Calu3 (cell line): ENCODE results near the gene ADCY7. TPM values are rescaled to one million over a fixed set of nuclear protein-coding genes. Genes with fewer than 3 reads are reported as not detected.

Experiments used
- BruUV-seq: library from RNA; stranded (reverse); fragments of 400-500 nt; replicated peaks from 2 replicates; lab custom pipeline; 2021; lab: Mats Ljungman, UMichigan
- CTCF ChIA-PET: fragments of 300-600 bp; sonication (Branson Sonifier 250); formaldehyde crosslinking; loops from one replicate; lab custom pipeline; 2022; ENCODE audit warnings: antibody characterized with exemption; lab: Charles Lee
- DNase-seq: peaks from one replicate; pipeline ENCODE4 v3.0.0; 2022
- H3K27ac Mint-ChIP-seq: one replicate; pipeline ENCODE4 v1.8.0; 2022; ENCODE audit warnings: mixed read lengths; ENCODE audit not compliant: unreplicated experiment
- H3K27me3 Mint-ChIP-seq: one replicate; pipeline ENCODE4 v1.8.0; 2022; ENCODE audit warnings: mixed read lengths; ENCODE audit not compliant: unreplicated experiment
- H3K36me3 Mint-ChIP-seq: one replicate; pipeline ENCODE4 v1.8.0; 2022; ENCODE audit warnings: mild to moderate bottlenecking, moderate library complexity, mixed read lengths; ENCODE audit not compliant: insufficient read depth, unreplicated experiment
- H3K4me1 Mint-ChIP-seq: one replicate; pipeline ENCODE4 v1.8.0; 2022; ENCODE audit warnings: mild to moderate bottlenecking, low read depth, mixed read lengths; ENCODE audit not compliant: unreplicated experiment
- H3K4me3 Mint-ChIP-seq: one replicate; pipeline ENCODE4 v1.8.0; 2022; ENCODE audit warnings: mild to moderate bottlenecking, low read depth, moderate library complexity, mixed read lengths; ENCODE audit not compliant: unreplicated experiment
- H3K9me3 Mint-ChIP-seq: one replicate; pipeline ENCODE4 v1.8.0; 2022; ENCODE audit warnings: low read depth, mixed read lengths; ENCODE audit not compliant: unreplicated experiment
- intact Hi-C: fragments of 100-400 bp; cut with micrococcal nuclease; formaldehyde crosslinking; loops from one replicate; pipeline ENCODE4 v1.10.0; 2022; ENCODE audit not compliant: unreplicated experiment
- total RNA-seq: library from RNA; stranded (reverse); gene quantifications from 2 replicates; pipeline ENCODE4 v1.2.3, GENCODE V29; 2022
- TF ChIP-seq, protein P1 (sequence below): fragments of 200-600 bp; IDR thresholded peaks from one replicate; pipeline ENCODE4 v1.8.0; 2022; ENCODE audit warnings: antibody characterized with exemption; ENCODE audit not compliant: unreplicated experiment

ADCY7 gene
- total RNA-seq, 1 experiment from 2014 or later: 67.7 TPM

DNA sequence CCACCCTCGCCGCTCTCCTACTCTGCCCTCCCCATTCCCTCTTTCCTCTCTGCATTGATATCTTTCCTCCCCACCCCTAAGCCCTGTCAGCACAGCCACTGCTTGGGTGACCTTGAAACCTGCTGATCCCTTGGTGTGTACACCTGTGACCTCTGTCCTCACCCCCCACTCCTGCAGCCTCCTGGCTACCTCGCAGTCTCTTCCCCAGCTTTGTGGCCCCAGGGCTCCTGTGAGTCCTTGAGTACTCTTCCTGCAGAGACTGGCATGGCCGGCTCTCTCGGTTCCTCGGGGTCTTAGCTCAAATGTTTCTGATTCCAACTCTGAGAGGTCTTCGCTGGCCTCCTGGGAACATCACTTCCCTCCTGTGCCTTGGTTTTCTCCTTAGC lies 31.7 kb downstream of the ADCY7 start:
- intact Hi-C loops: no loop called here
- H3K9me3 Mint-ChIP-seq: no peaks in the 10 kb centered on the region
- no peak overlapping the region for H3K4me3 Mint-ChIP-seq
- CTCF ChIA-PET: interaction anchor here (1.2 kb wide), 1 partner anchor 88 kb away, joined by 3 read pairs; no protein-coding TSS in a partner anchor
- no peaks in the 10 kb centered on the region for H3K27me3 Mint-ChIP-seq
- no TSS peak for BruUV-seq
- peaks cover 31% of the 10 kb centered on the region for H3K36me3 Mint-ChIP-seq
- no peaks in the 10 kb centered on the region for H3K4me1 Mint-ChIP-seq
- TF ChIP-seq, protein P1, sequence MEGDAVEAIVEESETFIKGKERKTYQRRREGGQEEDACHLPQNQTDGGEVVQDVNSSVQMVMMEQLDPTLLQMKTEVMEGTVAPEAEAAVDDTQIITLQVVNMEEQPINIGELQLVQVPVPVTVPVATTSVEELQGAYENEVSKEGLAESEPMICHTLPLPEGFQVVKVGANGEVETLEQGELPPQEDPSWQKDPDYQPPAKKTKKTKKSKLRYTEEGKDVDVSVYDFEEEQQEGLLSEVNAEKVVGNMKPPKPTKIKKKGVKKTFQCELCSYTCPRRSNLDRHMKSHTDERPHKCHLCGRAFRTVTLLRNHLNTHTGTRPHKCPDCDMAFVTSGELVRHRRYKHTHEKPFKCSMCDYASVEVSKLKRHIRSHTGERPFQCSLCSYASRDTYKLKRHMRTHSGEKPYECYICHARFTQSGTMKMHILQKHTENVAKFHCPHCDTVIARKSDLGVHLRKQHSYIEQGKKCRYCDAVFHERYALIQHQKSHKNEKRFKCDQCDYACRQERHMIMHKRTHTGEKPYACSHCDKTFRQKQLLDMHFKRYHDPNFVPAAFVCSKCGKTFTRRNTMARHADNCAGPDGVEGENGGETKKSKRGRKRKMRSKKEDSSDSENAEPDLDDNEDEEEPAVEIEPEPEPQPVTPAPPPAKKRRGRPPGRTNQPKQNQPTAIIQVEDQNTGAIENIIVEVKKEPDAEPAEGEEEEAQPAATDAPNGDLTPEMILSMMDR: no peak
- no peak for DNase-seq
- H3K27ac Mint-ChIP-seq: no peak overlapping the region

DNA sequence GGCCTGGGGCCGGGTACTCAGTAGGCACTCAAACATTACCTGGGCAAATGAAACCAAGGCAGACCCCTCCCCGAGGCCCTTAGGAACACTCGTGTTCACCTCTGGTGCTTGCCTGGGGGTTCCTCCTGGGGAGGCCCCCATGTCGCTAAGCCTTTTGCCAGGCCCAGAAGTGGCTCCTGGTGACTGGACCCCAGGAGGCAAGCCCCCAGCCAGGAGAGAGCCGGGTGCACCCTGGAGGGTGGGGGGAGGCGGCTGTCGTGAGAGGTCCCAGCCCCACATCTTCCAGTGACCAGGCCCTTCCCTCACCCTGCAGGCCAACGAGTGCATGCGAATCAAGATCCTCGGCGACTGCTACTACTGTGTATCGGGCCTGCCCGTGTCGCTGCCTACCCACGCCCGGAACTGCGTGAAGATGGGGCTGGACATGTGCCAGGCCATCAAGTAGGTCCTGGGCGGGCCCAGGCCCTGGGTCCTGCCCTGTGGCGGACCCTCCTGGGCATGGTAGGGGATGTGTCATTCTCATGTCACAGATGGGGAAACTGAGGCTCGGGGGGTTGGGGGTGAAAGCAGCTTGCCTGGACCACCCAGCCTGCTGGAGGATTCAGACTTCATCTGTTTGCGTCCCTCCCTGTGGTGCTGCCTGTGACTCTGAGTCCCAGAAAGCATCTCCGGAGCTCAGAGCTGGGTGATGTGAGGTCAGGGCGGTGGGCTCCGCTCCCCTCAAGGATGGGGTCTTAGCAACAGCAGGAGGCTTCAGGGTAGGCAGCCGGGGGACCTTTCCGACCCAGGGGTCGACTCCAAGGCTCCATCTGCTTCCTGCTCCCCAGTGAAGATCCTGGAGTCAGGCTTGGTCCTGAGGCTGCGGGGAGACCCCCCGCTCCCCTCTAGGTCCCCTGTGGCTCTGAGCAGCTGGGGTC lies 32.5 kb downstream of the ADCY7 start:
- TF ChIP-seq, protein P1: no peak
- peaks cover 32% of the 10 kb centered on the region for H3K36me3 Mint-ChIP-seq
- CTCF ChIA-PET: no interaction called here
- no TSS peak for BruUV-seq
- H3K9me3 Mint-ChIP-seq: no peaks in the 10 kb centered on the region
- H3K4me1 Mint-ChIP-seq: no peaks in the 10 kb centered on the region
- no peak for DNase-seq
- H3K27me3 Mint-ChIP-seq: no peaks in the 10 kb centered on the region
- H3K27ac Mint-ChIP-seq: no peak overlapping the region
- no peak overlapping the region for H3K4me3 Mint-ChIP-seq
- intact Hi-C loops: no loop called here

DNA sequence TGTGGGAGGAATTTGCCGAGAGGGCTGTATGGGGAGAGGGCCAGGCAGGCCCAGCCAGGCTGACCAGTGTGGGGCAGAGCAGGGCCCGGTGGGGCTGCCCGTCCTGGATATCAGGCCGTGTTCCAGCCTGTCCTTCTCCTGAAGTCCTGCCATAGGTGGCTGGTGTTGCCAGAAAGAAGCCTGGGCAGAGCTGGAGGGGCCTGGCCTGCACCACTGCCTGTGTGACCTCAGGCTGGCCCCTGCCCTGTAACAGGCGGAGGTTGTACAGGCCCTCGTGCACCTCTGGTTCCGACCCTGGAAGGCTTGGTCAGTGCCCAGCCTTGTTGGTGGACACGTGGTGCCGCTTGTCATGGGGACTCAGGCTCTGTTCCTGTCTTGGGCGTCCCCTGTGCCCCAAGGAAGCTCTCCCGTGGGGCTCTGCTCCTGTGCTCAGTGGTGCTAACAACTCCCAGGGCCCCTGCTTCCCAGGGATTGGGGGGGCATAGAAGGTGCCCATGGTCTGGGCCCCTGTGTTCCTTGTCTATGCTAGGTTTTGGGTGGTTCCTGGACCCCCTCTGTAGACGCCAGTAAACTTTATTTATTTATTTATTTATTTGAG lies 33.3 kb downstream of the ADCY7 start:
- DNase-seq: no peak
- TF ChIP-seq, protein P1: no peak
- Mint-ChIP-seq H3K36me3 (peaks cover 39% of the 10 kb centered on the region), H3K27me3 (no peaks in the 10 kb centered on the region), H3K27ac (no peak overlapping the region), H3K9me3 (no peaks in the 10 kb centered on the region), H3K4me3 (no peak overlapping the region), H3K4me1 (no peaks in the 10 kb centered on the region)
- intact Hi-C loops: no loop called here
- CTCF ChIA-PET: no interaction called here
- BruUV-seq: no TSS peak

DNA sequence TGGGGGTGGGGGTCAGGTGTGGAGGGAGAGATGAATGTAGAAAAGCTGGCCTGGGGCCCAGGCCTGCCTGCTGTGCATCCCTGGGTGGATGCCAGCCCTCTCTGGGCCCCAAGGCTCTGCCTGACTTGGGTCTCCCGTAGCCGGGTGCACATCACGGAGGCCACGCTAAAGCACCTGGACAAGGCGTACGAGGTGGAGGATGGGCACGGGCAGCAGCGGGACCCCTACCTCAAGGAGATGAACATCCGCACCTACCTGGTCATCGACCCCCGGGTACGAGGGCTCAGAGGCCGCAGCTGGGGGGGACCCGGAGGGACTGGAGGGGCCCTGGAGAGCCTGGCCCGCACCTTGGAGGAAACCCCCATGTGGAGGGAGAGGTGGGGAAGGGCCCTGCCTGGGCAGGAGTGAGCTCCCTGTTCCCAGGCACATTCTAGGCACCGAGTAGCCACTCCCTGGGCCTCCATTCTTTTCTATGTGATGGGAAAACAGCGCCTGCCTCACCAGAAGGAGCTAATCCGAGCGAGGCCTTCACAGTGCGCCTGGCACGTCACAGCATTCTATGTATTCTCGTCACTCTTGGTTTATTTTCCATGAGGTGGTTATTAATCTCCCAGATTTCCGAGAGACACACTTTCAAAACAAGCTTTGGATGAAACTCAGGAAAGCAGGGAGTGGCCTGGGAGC lies 34.7 kb downstream of the ADCY7 start:
- Mint-ChIP-seq H3K4me1 (no peaks in the 10 kb centered on the region), H3K36me3 (peaks cover 41% of the 10 kb centered on the region), H3K27ac (no peak overlapping the region), H3K4me3 (no peak overlapping the region), H3K9me3 (no peaks in the 10 kb centered on the region), H3K27me3 (no peaks in the 10 kb centered on the region)
- CTCF ChIA-PET: no interaction called here
- TF ChIP-seq, protein P1: no peak
- no peak for DNase-seq
- intact Hi-C loops: no loop called here
- BruUV-seq: no TSS peak
